NT2/D1 (cell line): ENCODE measurements around the gene PTMS.

Experiments used
- SUZ12 ChIP-seq: IDR thresholded peaks from 2 replicates; pipeline ENCODE4 v1.6.1; 2011; ENCODE audit not compliant: insufficient read length, insufficient read depth; ENCODE audit errors: extremely low read depth
- YY1 ChIP-seq: IDR thresholded peaks from 2 replicates; pipeline ENCODE4 v1.6.1; 2011; ENCODE audit not compliant: insufficient read length, insufficient read depth

- TF ChIP-seq YY1 (no peak), SUZ12 (no peak)
Observed at GRCh38 chr12:6769666-6770065, 3.5 kb downstream of the PTMS start.
